Kidney glomerular epithelial cell (primary cell): ENCODE measurements around the gene CRYGN.

Experiments
- DNase-seq: peaks from one replicate; lab custom pipeline; 2025; lab: John Stamatoyannopoulos, UW

CRYGN gene

DNA sequence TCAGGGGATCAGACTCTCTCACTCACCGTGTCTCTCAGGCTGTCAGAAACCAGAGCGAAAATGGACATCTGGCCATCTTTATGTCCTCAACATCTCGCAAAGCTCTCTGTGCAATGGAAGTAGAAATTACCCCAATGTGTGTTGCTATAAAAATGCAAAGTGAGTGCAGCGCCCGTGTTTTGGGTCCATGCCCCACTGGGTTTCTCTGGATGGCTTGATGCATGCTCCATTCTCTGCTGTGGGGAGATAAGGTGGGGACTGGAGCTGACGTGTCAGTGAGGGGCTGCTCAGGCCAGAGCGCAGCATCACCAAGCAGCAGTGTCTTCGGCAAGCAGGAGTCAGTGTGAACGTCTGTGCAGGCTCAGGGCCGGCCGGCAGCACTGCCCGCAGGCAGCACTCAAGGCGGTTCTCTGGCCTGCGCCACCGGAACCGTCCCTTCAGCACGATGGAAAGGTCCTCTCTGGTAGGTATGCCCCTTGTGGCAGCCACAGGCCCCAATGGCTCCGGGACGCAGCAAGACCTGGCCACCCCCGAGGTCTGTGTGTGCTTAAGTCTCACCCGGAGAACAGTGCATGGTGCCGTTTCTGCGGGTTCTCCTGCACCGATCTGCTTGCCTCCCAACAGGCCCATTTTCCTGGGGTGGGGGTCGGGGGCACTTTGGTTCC, 60.3 kb downstream of the CRYGN start:
- no peak for DNase-seq

DNA sequence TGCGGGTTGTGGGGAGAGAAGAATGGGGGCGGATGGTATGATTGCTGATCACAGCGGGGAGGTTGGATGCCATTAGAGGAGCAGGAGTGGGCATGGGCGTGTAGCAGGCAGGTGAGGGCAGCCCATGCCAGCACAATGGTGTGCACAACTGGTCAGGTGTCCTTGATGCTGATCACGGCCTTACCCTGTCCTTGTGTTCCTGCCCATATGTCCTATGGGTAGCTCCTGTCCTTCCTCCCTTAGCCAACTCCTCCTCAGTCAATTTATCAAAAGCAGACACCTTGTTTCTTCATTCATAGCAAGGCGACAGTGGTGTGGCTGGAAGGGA, 60.8 kb downstream of the CRYGN start:
- no peak for DNase-seq
